IPS-18a (cell line): ENCODE results near the gene ARHGAP22.

Experiments used
- H3K27ac ChIP-seq: one replicate; pipeline ENCODE4 v1.5.1; 2013; ENCODE audit warnings: low read length
- H3K27me3 ChIP-seq: one replicate; pipeline ENCODE4 v1.6.1; 2013; ENCODE audit warnings: mild to moderate bottlenecking, low read length; ENCODE audit not compliant: control insufficient read depth, insufficient read depth
- H3K36me3 ChIP-seq: one replicate; pipeline ENCODE4 v1.6.1; 2013; ENCODE audit warnings: low read depth, low read length; ENCODE audit not compliant: control insufficient read depth
- H3K4me1 ChIP-seq: one replicate; pipeline ENCODE4 v1.6.1; 2013; ENCODE audit warnings: low read depth, low read length; ENCODE audit not compliant: control insufficient read depth
- H3K4me3 ChIP-seq: one replicate; pipeline ENCODE4 v1.5.1; 2013; ENCODE audit warnings: low read length
- H3K9ac ChIP-seq: one replicate; pipeline ENCODE4 v1.6.1; 2013; ENCODE audit warnings: mild to moderate bottlenecking, low read length, moderate library complexity
- H3K9me3 ChIP-seq: one replicate; pipeline ENCODE4 v1.6.1; 2013; ENCODE audit warnings: low read depth, low read length; ENCODE audit not compliant: control insufficient read depth

ARHGAP22 gene

DNA sequence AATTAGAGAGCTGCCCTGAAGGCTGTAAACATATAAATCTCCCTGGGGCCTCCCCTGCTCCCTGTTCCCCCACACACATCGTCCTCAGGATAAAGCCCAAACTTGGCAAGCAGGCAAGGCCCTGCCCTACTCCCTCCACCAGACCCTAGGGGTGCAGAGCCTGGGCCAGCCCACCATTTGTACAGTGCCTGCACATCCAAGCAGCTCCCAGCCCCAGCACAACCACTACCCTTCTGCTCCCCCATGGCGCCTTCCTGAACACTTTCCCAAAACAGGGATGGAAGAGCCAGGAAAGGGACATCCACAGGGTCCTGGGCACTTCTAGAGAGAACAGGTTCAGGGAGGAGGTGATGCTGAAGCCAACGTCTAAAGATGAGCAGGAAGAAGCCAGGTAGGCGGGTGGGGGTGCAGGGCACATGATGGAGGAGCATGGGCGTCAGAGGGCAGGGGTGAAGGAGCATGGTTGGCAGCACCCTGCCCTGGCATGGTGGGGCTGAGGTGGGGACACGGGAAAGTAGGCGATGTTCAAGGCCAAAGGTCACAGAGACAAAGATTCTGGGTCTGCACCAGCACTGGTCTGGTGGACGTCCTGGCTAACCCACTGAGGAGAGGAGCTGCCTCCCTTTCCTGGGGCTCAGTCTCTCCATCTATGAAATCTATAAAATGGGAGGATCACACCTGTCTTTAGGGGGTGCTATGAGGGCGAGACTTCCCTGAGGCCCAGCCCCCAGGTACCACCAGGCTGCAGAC lies 140.6 kb downstream of the ARHGAP22 start:
- H3K9me3 ChIP-seq: no peaks in the 10 kb centered on the region
- no peak overlapping the region for H3K27ac ChIP-seq
- H3K4me3 ChIP-seq: no peak overlapping the region
- H3K27me3 ChIP-seq: peaks cover 6% of the 10 kb centered on the region
- H3K36me3 ChIP-seq: no peaks in the 10 kb centered on the region
- H3K4me1 ChIP-seq: no peaks in the 10 kb centered on the region
- no peak overlapping the region for H3K9ac ChIP-seq

- no peak overlapping the region for H3K27ac ChIP-seq
Observed at GRCh38 chr10:48463318-48464003, 141.4 kb downstream of the ARHGAP22 start.

GRCh38 chr10:48462482-48463020 lies 142.3 kb downstream of the ARHGAP22 start:
- Histone ChIP-seq H3K9ac (no peak overlapping the region), H3K36me3 (no peaks in the 10 kb centered on the region), H3K9me3 (no peaks in the 10 kb centered on the region), H3K27ac (no peak overlapping the region), H3K27me3 (peaks cover 6% of the 10 kb centered on the region), H3K4me1 (no peaks in the 10 kb centered on the region), H3K4me3 (no peak overlapping the region)

More at GRCh38 chr10:48463318-48464003, 141.4 kb downstream of the ARHGAP22 start:
- peaks cover 6% of the 10 kb centered on the region for H3K27me3 ChIP-seq
- no peaks in the 10 kb centered on the region for H3K4me1 ChIP-seq
- no peaks in the 10 kb centered on the region for H3K9me3 ChIP-seq
- H3K36me3 ChIP-seq: no peaks in the 10 kb centered on the region
- H3K4me3 ChIP-seq: no peak overlapping the region
- no peak overlapping the region for H3K9ac ChIP-seq

- Histone ChIP-seq H3K9me3 (no peaks in the 10 kb centered on the region), H3K4me3 (no peak overlapping the region), H3K36me3 (no peaks in the 10 kb centered on the region), H3K4me1 (no peaks in the 10 kb centered on the region), H3K9ac (no peak overlapping the region), H3K27ac (no peak overlapping the region), H3K27me3 (peaks cover 2% of the 10 kb centered on the region)
Observed at GRCh38 chr10:48461623-48462481, 143.0 kb downstream of the ARHGAP22 start.

DNA sequence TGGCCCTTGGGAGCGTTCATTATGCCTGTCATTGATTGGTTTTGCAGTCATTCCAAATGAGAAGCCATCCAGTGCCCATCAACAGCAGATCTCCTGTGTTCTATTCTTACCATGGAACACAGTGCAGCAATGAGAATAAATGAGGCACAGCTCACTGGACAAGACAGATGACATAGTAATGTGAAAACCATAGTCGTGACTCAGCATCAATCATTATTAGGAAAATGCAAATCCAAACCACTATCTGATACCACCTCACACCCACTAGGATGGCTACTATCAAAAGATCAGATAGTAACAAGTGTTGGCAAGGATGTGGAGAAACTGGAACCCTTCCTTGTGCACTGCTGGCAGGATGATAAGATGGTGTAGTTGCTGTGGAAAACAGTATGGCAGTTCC lies 144.7 kb downstream of the ARHGAP22 start:
- Histone ChIP-seq H3K27ac (no peak overlapping the region), H3K9ac (no peak overlapping the region), H3K4me1 (no peaks in the 10 kb centered on the region), H3K4me3 (no peak overlapping the region), H3K36me3 (no peaks in the 10 kb centered on the region), H3K27me3 (no peaks in the 10 kb centered on the region), H3K9me3 (no peaks in the 10 kb centered on the region)

DNA sequence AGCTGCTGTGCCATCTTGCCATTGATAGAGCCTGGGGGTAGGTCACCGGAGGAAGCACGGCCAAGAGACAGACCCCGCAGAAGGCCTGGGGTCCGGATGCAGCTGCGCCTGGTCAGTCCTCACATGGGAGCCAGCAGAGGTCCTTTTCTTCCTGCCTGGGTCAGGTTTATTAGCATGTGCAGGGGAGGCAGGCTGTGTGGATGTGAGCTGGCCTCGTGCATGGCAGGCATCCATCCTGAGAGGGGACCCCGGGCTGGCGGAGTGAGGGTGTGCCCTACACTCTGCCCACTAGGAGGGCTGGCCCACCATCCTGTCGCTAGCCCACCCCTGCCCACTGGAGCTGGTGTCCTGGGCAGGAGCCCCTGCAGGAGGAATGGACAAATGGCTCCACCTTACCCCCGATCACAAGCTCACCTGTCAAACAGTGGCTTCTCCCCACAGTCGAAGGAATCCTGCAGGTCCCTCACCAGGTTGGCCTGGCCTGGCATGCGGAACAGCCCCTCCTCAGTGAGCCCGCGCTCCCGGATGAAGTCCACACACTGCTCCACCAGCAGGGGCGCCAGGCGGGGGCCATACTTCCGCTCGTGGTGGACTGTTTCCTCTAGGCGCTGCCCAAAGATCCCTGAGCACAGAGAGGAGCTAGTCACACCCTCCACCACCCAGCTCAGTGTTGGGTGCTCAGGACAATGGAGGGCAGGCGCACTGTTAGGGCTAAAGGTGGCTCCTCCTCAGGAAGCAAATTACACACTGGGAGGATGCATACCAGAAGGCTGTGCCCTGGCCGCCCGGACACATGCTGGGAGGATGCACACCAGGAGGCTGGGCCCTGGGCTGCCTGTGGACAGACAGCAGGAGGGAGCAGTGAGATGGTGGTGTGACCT lies 145.4 kb downstream of the ARHGAP22 start:
- Histone ChIP-seq H3K27ac (no peak overlapping the region), H3K4me1 (no peaks in the 10 kb centered on the region)

GRCh38 chr10:48458662-48459048 lies 146.2 kb downstream of the ARHGAP22 start:
- H3K9me3 ChIP-seq: no peaks in the 10 kb centered on the region
- H3K9ac ChIP-seq: no peak overlapping the region
- H3K27me3 ChIP-seq: no peaks in the 10 kb centered on the region
- H3K36me3 ChIP-seq: no peaks in the 10 kb centered on the region
- H3K27ac ChIP-seq: no peak overlapping the region
- H3K4me3 ChIP-seq: no peak overlapping the region
- no peaks in the 10 kb centered on the region for H3K4me1 ChIP-seq

More for the DNA sequence above, 145.4 kb downstream of the ARHGAP22 start:
- Histone ChIP-seq H3K9ac (no peak overlapping the region), H3K27me3 (no peaks in the 10 kb centered on the region), H3K36me3 (no peaks in the 10 kb centered on the region), H3K9me3 (no peaks in the 10 kb centered on the region), H3K4me3 (no peak overlapping the region)

- Histone ChIP-seq H3K4me1 (no peaks in the 10 kb centered on the region), H3K9ac (no peak overlapping the region)
Observed at GRCh38 chr10:48457949-48458661, 146.8 kb downstream of the ARHGAP22 start.

DNA sequence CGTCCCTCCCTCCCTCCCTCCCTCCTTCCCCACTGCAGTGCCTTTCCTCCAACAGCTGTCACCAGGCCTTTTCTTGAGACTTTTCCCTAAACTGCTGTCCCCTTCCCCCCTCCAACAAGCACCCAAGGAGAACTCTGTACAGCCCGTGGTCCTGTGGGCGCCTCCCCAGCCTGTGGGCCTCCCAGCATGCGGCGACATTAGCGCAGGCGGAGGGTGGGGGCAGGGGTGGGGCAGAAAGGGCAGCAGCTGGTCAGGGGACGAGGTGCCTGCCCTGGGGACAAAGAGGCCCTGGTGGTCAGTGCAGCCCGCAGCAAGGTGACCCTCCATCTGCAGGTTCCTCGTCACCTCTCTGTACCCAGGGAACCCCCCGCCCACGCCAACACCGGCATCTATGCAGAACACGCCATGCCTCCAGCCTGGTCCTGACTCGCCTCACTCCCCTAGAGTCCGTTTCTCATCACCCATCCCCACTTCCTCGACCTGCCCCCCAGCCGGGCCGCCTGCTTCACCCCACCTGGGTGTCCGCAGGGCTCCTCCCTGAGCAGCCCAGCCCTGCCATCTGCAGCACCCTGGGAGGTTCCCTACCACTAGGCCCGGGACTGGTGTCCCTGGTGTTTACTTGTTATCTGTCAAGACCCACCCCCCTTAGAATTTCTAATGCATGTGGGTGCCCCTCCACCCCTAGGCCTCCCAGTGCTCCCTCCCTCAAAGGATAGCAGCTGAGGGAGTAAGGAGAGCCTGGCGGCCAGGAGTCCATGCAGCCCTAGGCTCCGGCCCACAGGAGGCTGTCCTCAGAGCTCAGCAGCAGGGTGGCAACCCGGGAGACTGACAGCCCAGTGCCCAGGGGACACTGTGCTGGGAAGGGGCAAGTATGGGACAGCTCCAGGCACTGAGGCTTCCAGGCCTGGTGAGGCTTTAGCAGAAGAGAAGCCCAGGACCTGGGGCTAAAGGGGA lies 147.8 kb downstream of the ARHGAP22 start:
- Histone ChIP-seq H3K9me3 (no peaks in the 10 kb centered on the region), H3K4me3 (no peak overlapping the region)

More at GRCh38 chr10:48457949-48458661, 146.8 kb downstream of the ARHGAP22 start:
- Histone ChIP-seq H3K9me3 (no peaks in the 10 kb centered on the region), H3K27me3 (no peaks in the 10 kb centered on the region), H3K27ac (no peak overlapping the region), H3K4me3 (no peak overlapping the region), H3K36me3 (no peaks in the 10 kb centered on the region)

More for the DNA sequence above, 147.8 kb downstream of the ARHGAP22 start:
- Histone ChIP-seq H3K9ac (no peak overlapping the region), H3K4me1 (no peaks in the 10 kb centered on the region), H3K36me3 (no peaks in the 10 kb centered on the region), H3K27ac (no peak overlapping the region), H3K27me3 (no peaks in the 10 kb centered on the region)
